ENCODE measurements around the gene OR1S1. TPM values are rescaled to one million over a fixed set of nuclear protein-coding genes. Genes with fewer than 3 reads are reported as not detected.

OR1S1 gene
- total RNA-seq, 1 donor from 2014 or later, result not detected

GRCh38 chr11:58199271-58199670, 13.2 kb upstream of the OR1S1 start:
- DNase-seq (ENCODE audit: low read depth), result no peak
- no peak for TF ChIP-seq CTCF (IDR thresholded peaks at IDR 0.05; ENCODE audit: insufficient read depth, low read length, poor library complexity, severe bottlenecking)
- H3K36me3 ChIP-seq (ENCODE audit: control insufficient read depth, insufficient read depth, low read length), result no peaks in the 10 kb centered on the region
- H3K27me3 ChIP-seq (ENCODE audit: control insufficient read depth, insufficient read depth, low read length), result no peaks in the 10 kb centered on the region
- H3K4me3 ChIP-seq (ENCODE audit: low read depth, low read length), result no peak overlapping the region

GRCh38 chr11:58204042-58204441, 8.5 kb upstream of the OR1S1 start, which contains the start of gene OR1S2:
Gene OR1S2 (minus strand): TSS chr11:58204142. CDS start chr11:58204142, 0 bp downstream.
- Histone ChIP-seq H3K27me3 (ENCODE audit: control insufficient read depth, insufficient read depth, low read length) (no peaks in the 10 kb centered on the region), H3K36me3 (ENCODE audit: control insufficient read depth, insufficient read depth, low read length) (no peaks in the 10 kb centered on the region), H3K4me3 (ENCODE audit: low read depth, low read length) (no peak within 1 kb of the TSS)
- DNase-seq (ENCODE audit: low read depth), result no peak
- TF ChIP-seq CTCF (IDR thresholded peaks at IDR 0.05; ENCODE audit: insufficient read depth, low read length, poor library complexity, severe bottlenecking), result no peak

- no peak for TF ChIP-seq CTCF (IDR thresholded peaks at IDR 0.05; ENCODE audit: insufficient read depth, low read length, poor library complexity, severe bottlenecking)
- no peak overlapping the region for H3K4me3 ChIP-seq (ENCODE audit: low read depth, low read length)
- no peaks in the 10 kb centered on the region for H3K27me3 ChIP-seq (ENCODE audit: control insufficient read depth, insufficient read depth, low read length)
- H3K36me3 ChIP-seq (ENCODE audit: control insufficient read depth, insufficient read depth, low read length), result no peaks in the 10 kb centered on the region
- no peak for DNase-seq (ENCODE audit: low read depth)
Measured at GRCh38 chr11:58216476-58216875, 4.0 kb downstream of the OR1S1 start.

GRCh38 chr11:58222721-58223120, 10.2 kb downstream of the OR1S1 start:
- no peaks in the 10 kb centered on the region for H3K36me3 ChIP-seq (ENCODE audit: control insufficient read depth, insufficient read depth, low read length)
- no peak for DNase-seq (ENCODE audit: low read depth)
- TF ChIP-seq CTCF (IDR thresholded peaks at IDR 0.05; ENCODE audit: insufficient read depth, low read length, poor library complexity, severe bottlenecking), result no peak
- no peak overlapping the region for H3K4me3 ChIP-seq (ENCODE audit: low read depth, low read length)
- no peaks in the 10 kb centered on the region for H3K27me3 ChIP-seq (ENCODE audit: control insufficient read depth, insufficient read depth, low read length)

- TF ChIP-seq CTCF (IDR thresholded peaks at IDR 0.05; ENCODE audit: insufficient read depth, low read length, poor library complexity, severe bottlenecking), result no peak
- no peak overlapping the region for H3K4me3 ChIP-seq (ENCODE audit: low read depth, low read length)
- no peaks in the 10 kb centered on the region for H3K36me3 ChIP-seq (ENCODE audit: control insufficient read depth, insufficient read depth, low read length)
- H3K27me3 ChIP-seq (ENCODE audit: control insufficient read depth, insufficient read depth, low read length), result no peaks in the 10 kb centered on the region
- DNase-seq (ENCODE audit: low read depth), result no peak
Measured at GRCh38 chr11:58227956-58228615, 15.6 kb downstream of the OR1S1 start.

- DNase-seq (ENCODE audit: low read depth), result no peak
- H3K4me3 ChIP-seq (ENCODE audit: low read depth, low read length), result no peak overlapping the region
- TF ChIP-seq CTCF (IDR thresholded peaks at IDR 0.05; ENCODE audit: insufficient read depth, low read length, poor library complexity, severe bottlenecking), result no peak
- H3K27me3 ChIP-seq (ENCODE audit: control insufficient read depth, insufficient read depth, low read length), result no peaks in the 10 kb centered on the region
- no peaks in the 10 kb centered on the region for H3K36me3 ChIP-seq (ENCODE audit: control insufficient read depth, insufficient read depth, low read length)
Measured at GRCh38 chr11:58243954-58244353, 31.4 kb downstream of the OR1S1 start.

All from kidney epithelial cell (primary cell).